Jurkat, Clone E6-1 (cell line): ENCODE results near the gene CBL. TPM values are rescaled to one million over a fixed set of nuclear protein-coding genes. Genes with fewer than 3 reads are reported as not detected.
A peak's percentile ranks its signal among the peaks of the same experiment; 100 is the strongest.
"Not testable (repeated sequence)": the region's sequence is repeated elsewhere in the genome, so short reads cannot be mapped to it uniquely, and the experiment has no call there.

Experiments
- DNase-seq: peaks from one replicate; pipeline ENCODE4 v3.0.0-alpha.2; 2011; ENCODE audit warnings: low read depth, low spot score
- H3K4me3 ChIP-seq: 2 replicates; pipeline ENCODE4 v1.5.1; 2011; ENCODE audit warnings: mild to moderate bottlenecking, low read length, control low read depth, moderate library complexity
- polyA plus RNA-seq: library from polyadenylated mRNA; unstranded; fragments of >200 nt; gene quantifications from one replicate; pipeline ENCODE4 v1.2.1, GENCODE V29; 2012; ENCODE audit warnings: missing spikeins; ENCODE audit not compliant: insufficient read length, insufficient read depth

CBL gene
- 7.4 TPM for polyA plus RNA-seq

- peak within 1 kb of the TSS; percentile 68 for H3K4me3 ChIP-seq
- DNase-seq, result peak; percentile 86
Measured at GRCh38 chr11:119205574-119206510, at the start of gene CBL. TSS of gene CBL (plus strand) at chr11:119206339. CDS start at chr11:119206418, 79 bp downstream.

DNA sequence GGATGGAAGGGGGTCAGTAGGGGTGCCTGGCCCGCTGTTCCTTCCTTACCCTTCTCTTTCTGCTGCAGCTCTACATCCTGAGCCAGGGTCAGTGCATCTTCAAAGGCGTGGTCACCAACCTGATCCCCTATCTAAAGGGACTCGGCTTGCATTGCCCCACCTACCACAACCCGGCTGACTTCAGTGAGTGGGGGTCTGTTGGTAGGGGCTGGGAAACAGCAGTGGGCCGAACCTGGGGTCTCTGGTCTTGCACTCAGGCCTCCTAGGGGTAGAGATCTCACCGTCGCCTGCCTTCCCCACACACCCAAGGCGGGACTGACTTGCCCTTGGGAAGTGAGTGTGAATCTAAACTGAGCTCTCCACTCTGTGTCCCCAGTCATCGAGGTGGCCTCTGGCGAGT is 49.6 kb upstream of the CBL start:
- DNase-seq, result no peak
- no peak overlapping the region for H3K4me3 ChIP-seq

DNA sequence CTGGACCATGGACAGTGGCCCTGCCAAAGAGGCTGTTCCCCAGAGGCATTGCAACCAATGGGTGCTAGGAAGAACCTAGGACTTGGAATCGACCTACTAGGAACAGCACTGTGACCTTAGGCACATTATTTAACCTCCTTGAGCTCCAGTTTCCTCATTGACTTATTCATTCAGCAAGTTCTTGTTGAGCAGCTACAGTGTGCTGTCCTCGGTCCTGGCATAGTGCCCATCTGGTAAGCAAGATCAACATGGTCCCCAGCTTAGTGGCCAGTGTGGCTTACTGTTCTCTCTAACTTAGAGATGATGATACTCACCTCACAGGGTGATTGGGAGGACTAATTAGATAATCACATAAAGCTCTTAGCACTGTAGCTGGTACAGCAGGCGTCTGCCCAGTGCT is 49.1 kb upstream of the CBL start:
- no peak overlapping the region for H3K4me3 ChIP-seq
- DNase-seq, result no peak

DNA sequence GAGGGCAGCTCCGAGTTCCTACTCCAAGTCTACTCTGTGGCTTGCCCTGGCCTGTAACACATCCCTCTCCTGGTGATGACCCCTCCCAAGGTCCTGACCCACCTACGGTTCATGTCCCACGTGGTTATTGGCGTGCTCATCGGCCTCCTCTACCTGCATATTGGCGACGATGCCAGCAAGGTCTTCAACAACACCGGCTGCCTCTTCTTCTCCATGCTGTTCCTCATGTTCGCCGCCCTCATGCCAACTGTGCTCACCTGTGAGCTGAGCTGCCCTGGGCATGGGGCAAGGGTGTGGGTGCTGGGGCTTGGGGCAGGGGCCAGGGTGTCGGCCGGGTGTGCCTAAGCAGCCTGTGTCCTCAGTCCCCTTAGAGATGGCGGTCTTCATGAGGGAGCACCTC is 47.7 kb upstream of the CBL start:
- no peak for DNase-seq
- no peak overlapping the region for H3K4me3 ChIP-seq

- no peak for DNase-seq
- no peak overlapping the region for H3K4me3 ChIP-seq
Measured at GRCh38 chr11:119160151-119160550, 46.0 kb upstream of the CBL start.

- DNase-seq, result no peak
- no peak overlapping the region for H3K4me3 ChIP-seq
Measured at GRCh38 chr11:119161871-119162270, 44.3 kb upstream of the CBL start.

- DNase-seq, result no peak
- no peak overlapping the region for H3K4me3 ChIP-seq
Measured at GRCh38 chr11:119166368-119167076, 39.6 kb upstream of the CBL start.

GRCh38 chr11:119167077-119167458 is 39.1 kb upstream of the CBL start:
- H3K4me3 ChIP-seq, DNase-seq: not testable (repeated sequence)

GRCh38 chr11:119167933-119168332 is 38.2 kb upstream of the CBL start:
- H3K4me3 ChIP-seq, result no peak overlapping the region

DNA sequence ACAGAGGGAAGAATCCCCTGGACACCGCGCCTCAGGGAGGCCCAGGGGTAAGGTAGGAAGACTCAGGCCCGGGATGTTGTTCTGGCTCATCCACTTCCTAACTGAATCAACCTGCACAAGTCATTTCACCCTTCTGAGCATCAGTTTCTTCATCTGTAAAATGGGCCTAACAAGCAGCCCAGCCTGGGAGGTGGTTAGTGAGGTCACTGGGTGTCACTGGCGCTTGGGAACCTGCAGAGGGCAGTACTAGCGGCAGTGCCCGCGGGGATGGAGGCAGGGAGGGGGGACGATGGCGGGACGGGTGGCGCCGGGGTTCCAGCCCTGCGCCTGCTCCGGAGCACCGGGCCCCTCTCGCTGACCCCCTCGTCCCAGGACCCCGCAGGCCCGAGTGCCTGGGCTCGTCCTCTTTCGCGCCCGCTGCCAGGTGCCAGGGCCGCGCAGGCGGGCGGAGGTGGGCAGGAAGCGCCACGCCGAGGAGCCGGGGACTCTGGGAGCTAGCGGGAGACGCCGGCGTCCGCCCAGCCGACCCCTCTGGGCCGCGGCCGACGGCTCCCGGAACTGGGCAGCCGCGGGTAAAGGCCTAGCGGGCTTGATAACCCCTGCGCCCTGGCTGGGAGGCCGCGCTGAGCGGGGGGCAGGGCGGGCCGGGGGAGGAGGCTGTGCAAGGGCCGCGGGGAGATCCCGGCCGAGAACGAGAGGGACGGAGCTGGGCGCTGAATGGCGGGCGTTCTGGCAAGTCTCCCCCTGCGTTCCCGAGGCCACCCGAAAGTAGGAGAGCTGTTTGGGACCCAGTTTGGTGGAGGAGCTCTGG is 37.5 kb upstream of the CBL start, which contains the start of gene NLRX1:
Gene NLRX1, plus strand, starts transcription at position 255 of the 811 bp plus-strand sequence. CDS start 2,679 bp downstream, outside the sequence.
- H3K4me3 ChIP-seq, result peak within 1 kb of the TSS; percentile 78
- DNase-seq, result peak; percentile 81

More at GRCh38 chr11:119167933-119168332, 38.2 kb upstream of the CBL start:
- DNase-seq, result no peak

GRCh38 chr11:119169282-119169719 is 36.8 kb upstream of the CBL start:
- peak overlapping the region; percentile 78 for H3K4me3 ChIP-seq
- DNase-seq, result no peak

- no peak overlapping the region for H3K4me3 ChIP-seq
- no peak for DNase-seq
Measured at GRCh38 chr11:119172513-119172912, 33.6 kb upstream of the CBL start.

- H3K4me3 ChIP-seq, result no peak overlapping the region
- DNase-seq, result no peak
Measured at GRCh38 chr11:119173453-119173852, 32.7 kb upstream of the CBL start.

- no peak for DNase-seq
- no peak overlapping the region for H3K4me3 ChIP-seq
Measured at GRCh38 chr11:119175493-119176077, 30.6 kb upstream of the CBL start.

GRCh38 chr11:119178166-119178680 is 27.9 kb upstream of the CBL start:
- DNase-seq, result peak; percentile 32
- no peak overlapping the region for H3K4me3 ChIP-seq

DNA sequence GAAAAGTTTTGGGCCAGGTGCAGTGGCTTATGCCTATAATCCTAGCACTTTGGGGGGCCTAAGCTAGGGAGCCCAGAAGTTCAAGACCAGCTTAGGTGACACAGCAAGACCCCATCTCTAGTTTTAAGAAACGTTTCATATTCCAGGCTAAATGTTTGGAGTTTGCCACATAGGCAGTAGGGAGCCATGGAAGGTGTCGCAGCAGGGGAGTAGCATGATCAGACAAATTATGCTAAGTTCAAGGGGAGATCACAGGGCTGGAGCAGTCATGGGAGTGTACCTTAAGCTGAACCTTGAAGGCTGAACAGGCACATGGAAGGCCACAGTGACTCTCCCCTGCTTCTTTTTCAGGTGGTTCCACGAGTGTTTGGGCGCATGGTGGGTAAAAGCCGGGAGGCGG is 26.8 kb upstream of the CBL start:
- DNase-seq, result no peak
- H3K4me3 ChIP-seq, result no peak overlapping the region

DNA sequence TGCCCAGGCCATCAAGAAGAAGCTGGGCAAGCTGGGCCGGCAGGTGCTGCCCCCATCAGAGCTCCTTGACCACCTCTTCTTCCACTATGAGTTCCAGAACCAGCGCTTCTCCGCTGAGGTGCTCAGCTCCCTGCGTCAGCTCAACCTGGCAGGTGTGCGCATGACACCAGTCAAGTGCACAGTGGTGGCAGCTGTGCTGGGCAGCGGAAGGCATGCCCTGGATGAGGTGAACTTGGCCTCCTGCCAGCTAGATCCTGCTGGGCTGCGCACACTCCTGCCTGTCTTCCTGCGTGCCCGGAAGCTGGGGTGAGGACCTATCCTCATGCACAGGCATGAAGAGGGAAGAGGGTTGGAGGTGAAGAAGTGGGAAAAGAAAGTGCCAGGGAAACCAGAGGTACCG is 26.2 kb upstream of the CBL start:
- DNase-seq, result no peak
- no peak overlapping the region for H3K4me3 ChIP-seq
